ENCODE measurements around the gene MAFF.
A peak's percentile ranks its signal among the peaks of the same experiment; 100 is the strongest.

Gene MAFF

DNA sequence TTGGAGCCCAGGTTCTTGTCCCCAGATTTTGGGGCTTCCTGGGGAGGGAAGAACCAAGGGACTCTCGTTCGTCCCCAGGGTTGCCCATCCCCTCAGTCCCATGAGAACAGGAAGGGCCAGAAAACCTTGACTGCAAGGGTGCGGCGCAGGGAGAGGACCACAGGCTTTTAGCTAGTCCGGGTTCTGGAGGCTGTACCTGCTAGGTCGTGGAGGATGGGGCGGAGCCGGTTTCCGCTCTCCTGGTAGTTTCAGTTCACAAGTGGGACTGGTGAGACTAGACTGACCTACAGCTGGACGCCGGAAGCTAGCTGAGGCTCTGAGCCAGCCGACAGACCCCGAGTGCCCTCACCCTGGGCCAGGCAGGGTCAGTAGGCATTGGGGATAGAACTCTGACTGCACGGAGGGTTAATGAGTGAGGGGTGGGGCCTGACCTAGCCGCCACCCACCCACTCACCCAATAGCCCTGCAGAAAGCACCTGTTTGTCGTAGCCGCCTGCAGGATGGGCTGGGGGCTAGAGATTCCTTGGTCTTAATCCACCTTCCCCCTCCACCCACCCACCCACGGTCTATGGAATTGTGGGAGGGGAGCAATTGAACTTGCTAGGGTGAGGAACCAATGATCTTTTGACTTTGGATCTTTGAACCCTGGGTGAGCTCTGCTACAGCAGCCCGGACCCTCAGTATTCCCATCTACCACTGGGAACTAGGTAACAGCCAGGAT is 1.5 kb downstream of the MAFF start:
- peaks cover 4% of the 10 kb centered on the region; the same call in 1 of the 2 replicates for H3F3A ChIP-seq (ENCODE audit: control insufficient read depth, insufficient read depth)
- peaks cover 9% of the 10 kb centered on the region; the same call in 1 of the 2 replicates for H4K20me1 ChIP-seq (ENCODE audit: control insufficient read depth, insufficient read depth, low read depth, low read length)
- H3K27ac ChIP-seq (ENCODE audit: low read depth, low read length): no peak overlapping the region
- H3K36me3 ChIP-seq (ENCODE audit: control insufficient read depth, low read length): no peaks in the 10 kb centered on the region
- peaks cover 35% of the 10 kb centered on the region for H3K4me1 ChIP-seq (ENCODE audit: control insufficient read depth, low read length)
- H3K9me2 ChIP-seq (replicated peaks; ENCODE audit: control insufficient read depth, low read length): no peaks in the 10 kb centered on the region
- TF ChIP-seq, protein P1, sequence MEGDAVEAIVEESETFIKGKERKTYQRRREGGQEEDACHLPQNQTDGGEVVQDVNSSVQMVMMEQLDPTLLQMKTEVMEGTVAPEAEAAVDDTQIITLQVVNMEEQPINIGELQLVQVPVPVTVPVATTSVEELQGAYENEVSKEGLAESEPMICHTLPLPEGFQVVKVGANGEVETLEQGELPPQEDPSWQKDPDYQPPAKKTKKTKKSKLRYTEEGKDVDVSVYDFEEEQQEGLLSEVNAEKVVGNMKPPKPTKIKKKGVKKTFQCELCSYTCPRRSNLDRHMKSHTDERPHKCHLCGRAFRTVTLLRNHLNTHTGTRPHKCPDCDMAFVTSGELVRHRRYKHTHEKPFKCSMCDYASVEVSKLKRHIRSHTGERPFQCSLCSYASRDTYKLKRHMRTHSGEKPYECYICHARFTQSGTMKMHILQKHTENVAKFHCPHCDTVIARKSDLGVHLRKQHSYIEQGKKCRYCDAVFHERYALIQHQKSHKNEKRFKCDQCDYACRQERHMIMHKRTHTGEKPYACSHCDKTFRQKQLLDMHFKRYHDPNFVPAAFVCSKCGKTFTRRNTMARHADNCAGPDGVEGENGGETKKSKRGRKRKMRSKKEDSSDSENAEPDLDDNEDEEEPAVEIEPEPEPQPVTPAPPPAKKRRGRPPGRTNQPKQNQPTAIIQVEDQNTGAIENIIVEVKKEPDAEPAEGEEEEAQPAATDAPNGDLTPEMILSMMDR (IDR thresholded peaks at IDR 0.05; ENCODE audit: low read depth, low read length, poor library complexity, severe bottlenecking): no peak
- no peak for TF ChIP-seq EZH2phosphoT487 (IDR thresholded peaks at IDR 0.05; ENCODE audit: borderline replicate concordance, low read length)
- peak overlapping the region; percentile 77 for H3K4me3 ChIP-seq (ENCODE audit: low read length)
- H3K79me2 ChIP-seq (ENCODE audit: control insufficient read depth, low read length): no peaks in the 10 kb centered on the region
- no peaks in the 10 kb centered on the region for H3K9me3 ChIP-seq (ENCODE audit: control insufficient read depth, insufficient read depth, low read length)
- peak overlapping the region; percentile 91 for H3K4me2 ChIP-seq (ENCODE audit: low read length)
- peaks cover 4% of the 10 kb centered on the region; the same call in 1 of the 2 replicates for H3K27me3 ChIP-seq (ENCODE audit: control insufficient read depth, low read length)

DNA sequence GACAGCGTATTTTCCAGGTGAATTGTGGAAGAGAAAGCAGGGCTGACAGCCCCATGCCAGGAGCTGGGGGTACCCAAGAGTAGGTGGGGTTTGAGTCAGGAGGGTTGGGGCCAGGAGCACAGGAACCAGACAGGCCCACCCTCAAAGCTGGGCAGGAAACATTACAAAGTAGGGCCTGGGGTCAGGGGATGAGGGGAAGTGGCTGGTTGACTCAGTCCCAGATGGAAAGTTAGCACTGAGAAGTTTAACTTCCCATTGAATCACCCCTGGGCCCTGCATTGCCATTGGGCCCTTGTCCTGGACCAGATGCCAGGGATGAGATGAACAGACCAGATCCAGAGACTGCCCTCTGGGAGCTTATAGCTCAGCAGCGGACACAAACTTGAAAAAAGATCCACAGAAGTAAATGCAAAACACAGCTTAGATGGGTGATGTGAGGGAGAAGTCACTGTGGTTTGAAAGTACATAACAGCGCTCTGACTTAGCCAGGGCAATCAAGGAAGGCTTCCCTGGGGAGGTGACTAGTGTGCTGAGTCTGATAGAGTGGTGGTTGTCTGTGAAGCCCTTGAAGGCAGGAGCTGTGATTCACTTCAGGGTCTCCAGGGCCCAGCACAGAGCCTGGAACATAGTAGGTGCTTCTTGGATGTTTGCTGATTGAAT is 2.2 kb downstream of the MAFF start:
- H3K79me2 ChIP-seq (ENCODE audit: control insufficient read depth, low read length): no peaks in the 10 kb centered on the region
- no peak overlapping the region for H3K4me3 ChIP-seq (ENCODE audit: low read length)
- TF ChIP-seq EZH2phosphoT487 (IDR thresholded peaks at IDR 0.05; ENCODE audit: borderline replicate concordance, low read length): no peak
- TF ChIP-seq, protein P1 (IDR thresholded peaks at IDR 0.05; ENCODE audit: low read depth, low read length, poor library complexity, severe bottlenecking): no peak

GRCh38 chr22:38204784-38205183 is 3.0 kb downstream of the MAFF start:
- no peak overlapping the region for H3K4me3 ChIP-seq (ENCODE audit: low read length)
- peaks cover 4% of the 10 kb centered on the region; the same call in 1 of the 2 replicates for H3K27me3 ChIP-seq (ENCODE audit: control insufficient read depth, low read length)
- H3F3A ChIP-seq (ENCODE audit: control insufficient read depth, insufficient read depth): peaks cover 4% of the 10 kb centered on the region; the same call in 1 of the 2 replicates
- H3K9me3 ChIP-seq (ENCODE audit: control insufficient read depth, insufficient read depth, low read length): no peaks in the 10 kb centered on the region
- no peak overlapping the region for H3K27ac ChIP-seq (ENCODE audit: low read depth, low read length)
- TF ChIP-seq EZH2phosphoT487 (IDR thresholded peaks at IDR 0.05; ENCODE audit: borderline replicate concordance, low read length): no peak
- TF ChIP-seq, protein P1 (IDR thresholded peaks at IDR 0.05; ENCODE audit: low read depth, low read length, poor library complexity, severe bottlenecking): no peak
- H3K4me2 ChIP-seq (ENCODE audit: low read length): peak overlapping the region; percentile 91
- no peaks in the 10 kb centered on the region for H3K79me2 ChIP-seq (ENCODE audit: control insufficient read depth, low read length)
- H4K20me1 ChIP-seq (ENCODE audit: control insufficient read depth, insufficient read depth, low read depth, low read length): peaks cover 9% of the 10 kb centered on the region; the same call in 1 of the 2 replicates
- peaks cover 35% of the 10 kb centered on the region for H3K4me1 ChIP-seq (ENCODE audit: control insufficient read depth, low read length)
- no peaks in the 10 kb centered on the region for H3K36me3 ChIP-seq (ENCODE audit: control insufficient read depth, low read length)
- H3K9me2 ChIP-seq (replicated peaks; ENCODE audit: control insufficient read depth, low read length): no peaks in the 10 kb centered on the region

More for the DNA sequence above, 2.2 kb downstream of the MAFF start:
- peaks cover 4% of the 10 kb centered on the region; the same call in 1 of the 2 replicates for H3F3A ChIP-seq (ENCODE audit: control insufficient read depth, insufficient read depth)
- peaks cover 35% of the 10 kb centered on the region for H3K4me1 ChIP-seq (ENCODE audit: control insufficient read depth, low read length)
- H4K20me1 ChIP-seq (ENCODE audit: control insufficient read depth, insufficient read depth, low read depth, low read length): peaks cover 9% of the 10 kb centered on the region; the same call in 1 of the 2 replicates
- no peaks in the 10 kb centered on the region for H3K36me3 ChIP-seq (ENCODE audit: control insufficient read depth, low read length)
- H3K9me3 ChIP-seq (ENCODE audit: control insufficient read depth, insufficient read depth, low read length): no peaks in the 10 kb centered on the region
- H3K27ac ChIP-seq (ENCODE audit: low read depth, low read length): no peak overlapping the region
- H3K4me2 ChIP-seq (ENCODE audit: low read length): peak overlapping the region; percentile 91
- peaks cover 4% of the 10 kb centered on the region; the same call in 1 of the 2 replicates for H3K27me3 ChIP-seq (ENCODE audit: control insufficient read depth, low read length)
- H3K9me2 ChIP-seq (replicated peaks; ENCODE audit: control insufficient read depth, low read length): no peaks in the 10 kb centered on the region

Data from DOHH2 (cell line).